ENCODE data around the gene HCRTR1.

DNA sequence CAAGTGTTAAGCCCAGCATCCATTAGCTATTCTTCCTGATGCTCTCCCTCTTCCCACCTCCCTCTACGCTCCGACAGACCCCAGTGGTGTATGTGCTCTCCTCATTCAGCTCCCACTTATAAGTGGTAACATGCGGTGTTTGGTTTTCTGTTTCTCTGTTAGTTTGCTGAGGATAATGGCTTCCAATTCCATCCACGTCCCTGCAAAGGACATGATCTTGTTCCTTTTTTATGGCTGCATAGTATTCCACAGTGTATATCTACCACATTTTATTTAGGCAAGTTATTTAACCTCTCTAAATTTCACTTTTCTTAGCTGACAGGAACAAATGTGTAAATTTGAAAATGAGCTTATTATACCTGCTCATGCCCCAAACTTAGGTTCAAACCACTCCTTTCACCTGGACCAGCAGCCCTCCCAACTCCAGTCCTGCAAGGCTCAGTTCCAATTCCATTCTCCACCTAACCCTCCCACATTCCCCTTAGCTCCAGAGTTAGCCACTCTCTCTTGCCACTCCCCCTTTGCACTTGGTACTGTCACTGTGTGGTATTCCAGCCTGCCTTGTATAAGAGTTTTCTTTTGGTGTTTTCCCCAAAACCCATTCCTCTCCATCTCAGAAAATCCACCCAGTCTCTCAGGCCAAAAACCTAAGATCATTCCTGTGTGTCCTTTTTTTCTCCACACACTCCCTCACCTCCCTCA lies 28.9 kb downstream of the HCRTR1 start:
- TF ChIP-seq, protein P1, sequence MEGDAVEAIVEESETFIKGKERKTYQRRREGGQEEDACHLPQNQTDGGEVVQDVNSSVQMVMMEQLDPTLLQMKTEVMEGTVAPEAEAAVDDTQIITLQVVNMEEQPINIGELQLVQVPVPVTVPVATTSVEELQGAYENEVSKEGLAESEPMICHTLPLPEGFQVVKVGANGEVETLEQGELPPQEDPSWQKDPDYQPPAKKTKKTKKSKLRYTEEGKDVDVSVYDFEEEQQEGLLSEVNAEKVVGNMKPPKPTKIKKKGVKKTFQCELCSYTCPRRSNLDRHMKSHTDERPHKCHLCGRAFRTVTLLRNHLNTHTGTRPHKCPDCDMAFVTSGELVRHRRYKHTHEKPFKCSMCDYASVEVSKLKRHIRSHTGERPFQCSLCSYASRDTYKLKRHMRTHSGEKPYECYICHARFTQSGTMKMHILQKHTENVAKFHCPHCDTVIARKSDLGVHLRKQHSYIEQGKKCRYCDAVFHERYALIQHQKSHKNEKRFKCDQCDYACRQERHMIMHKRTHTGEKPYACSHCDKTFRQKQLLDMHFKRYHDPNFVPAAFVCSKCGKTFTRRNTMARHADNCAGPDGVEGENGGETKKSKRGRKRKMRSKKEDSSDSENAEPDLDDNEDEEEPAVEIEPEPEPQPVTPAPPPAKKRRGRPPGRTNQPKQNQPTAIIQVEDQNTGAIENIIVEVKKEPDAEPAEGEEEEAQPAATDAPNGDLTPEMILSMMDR (IDR thresholded peaks at IDR 0.05), result no peak
- TF ChIP-seq EP300 (IDR thresholded peaks at IDR 0.05) (no peak), POLR2A (IDR thresholded peaks at IDR 0.05; ENCODE audit: low read depth) (no peak)
